Measurements from ENCODE around the gene CLCN5.

DNA sequence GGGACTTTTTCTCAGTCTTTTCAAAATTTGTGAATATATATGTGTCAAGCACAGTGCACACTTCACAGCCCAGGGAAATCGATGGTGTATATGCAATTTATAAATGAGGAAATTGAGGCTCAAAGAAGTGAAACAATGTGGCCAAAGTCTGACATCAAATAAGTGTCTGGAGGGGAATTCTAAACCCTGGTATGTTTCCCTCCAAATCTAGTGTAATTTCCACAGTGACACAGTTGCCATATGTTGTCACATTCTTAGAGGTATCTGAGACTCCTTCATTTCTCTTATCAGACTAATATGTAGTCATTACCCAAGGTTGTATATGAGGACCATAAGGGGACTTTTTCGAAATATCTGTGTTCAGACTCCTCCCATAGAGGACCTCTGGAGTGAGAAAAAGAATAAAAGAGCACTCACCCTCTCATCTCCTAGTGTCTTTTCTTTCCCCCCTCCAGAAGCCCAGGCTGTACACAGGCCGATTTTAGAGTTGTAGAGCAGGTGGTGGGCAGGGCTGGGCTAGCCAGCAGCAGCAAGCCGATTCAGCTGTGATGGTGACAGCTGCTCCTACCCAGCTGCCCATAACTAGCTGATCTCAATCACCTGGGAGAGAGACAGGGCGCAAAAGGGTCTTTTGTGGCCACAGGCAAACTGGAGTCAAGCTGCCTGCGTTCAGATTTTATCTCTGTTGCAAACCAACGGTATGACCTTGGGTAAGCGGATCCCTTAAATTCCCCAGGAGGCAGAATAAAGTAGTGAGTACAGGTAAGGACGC, 55.1 kb downstream of the CLCN5 start:
- TF ChIP-seq POLR2A (IDR thresholded peaks at IDR 0.05; ENCODE audit: low read depth, low read length): no peak
- no peak for TF ChIP-seq POLR2AphosphoS5 (IDR thresholded peaks at IDR 0.05; ENCODE audit: low read depth, low read length)
- no peak for TF ChIP-seq TAF1 (IDR thresholded peaks at IDR 0.05; ENCODE audit: borderline replicate concordance, low read depth, low read length)
